ENCODE data around the gene R3HDM4. TPM values are rescaled to one million over a fixed set of nuclear protein-coding genes. Genes with fewer than 3 reads are reported as not detected.
"Not testable (repeated sequence)": the region's sequence is repeated elsewhere in the genome, so short reads cannot be mapped to it uniquely, and the experiment has no call there.

R3HDM4 gene
- total RNA-seq, 2 donors from 2014 or later = 54.5 to 55.6 TPM

DNA sequence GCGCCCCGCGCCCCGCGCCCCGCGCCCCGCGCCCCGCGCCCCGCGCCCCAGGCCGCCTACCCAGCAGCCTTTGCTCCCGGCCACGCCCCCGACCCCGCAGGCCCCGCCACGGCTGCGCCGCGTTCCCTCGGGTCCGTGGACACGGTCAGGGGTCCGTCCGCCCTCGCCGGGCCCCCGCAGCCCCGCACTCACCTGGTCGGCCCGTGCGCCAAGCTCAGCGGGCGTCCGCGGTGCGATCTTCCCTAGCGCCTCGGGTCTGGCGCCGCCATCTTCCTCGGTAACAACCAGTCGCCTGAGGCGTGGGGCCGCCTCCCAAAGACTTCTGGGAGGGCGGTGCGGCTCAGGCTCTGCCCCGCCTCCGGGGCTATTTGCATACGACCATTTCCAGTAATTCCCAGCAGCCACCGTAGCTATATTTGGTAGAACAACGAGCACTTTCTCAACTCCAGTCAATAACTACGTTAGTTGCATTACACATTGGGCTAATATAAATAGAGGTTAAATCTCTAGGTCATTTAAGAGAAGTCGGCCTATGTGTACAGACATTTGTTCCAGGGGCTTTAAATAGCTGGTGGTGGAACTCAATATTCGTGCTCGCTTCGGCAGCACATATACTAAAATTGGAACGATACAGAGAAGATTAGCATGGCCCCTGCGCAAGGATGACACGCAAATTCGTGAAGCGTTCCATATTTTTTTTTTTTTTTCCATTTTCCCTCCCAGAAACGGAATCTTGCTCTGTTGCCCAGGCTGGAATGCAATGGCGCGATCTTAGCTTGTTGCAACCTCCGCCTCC is 19.9 kb downstream of the R3HDM4 start, which contains the start of the genes MED16 and RNU6-9:
MED16 (minus strand) TSS at position 294 of the 796 bp plus-strand sequence. CDS start 2,056 bp downstream, outside the sequence.
RNU6-9 (plus strand) TSS at position 591 of the 796 bp plus-strand sequence.
- peak within 1 kb of the TSS; percentile 70 to 88 for H3K9ac ChIP-seq (ENCODE audit: low read depth in 2 of 2, low read length in 2 of 2)
- peak within 1 kb of the TSS; percentile 91 for H3K27ac ChIP-seq
- no peaks in the 10 kb centered on the region for H3K9me3 ChIP-seq
- no peaks in the 10 kb centered on the region for H3K27me3 ChIP-seq
- H3K4me1 ChIP-seq = peaks cover 5% of the 10 kb centered on the region
- H3K4me3 ChIP-seq = peak within 1 kb of the TSS; percentile 82
- no peak for TF ChIP-seq CTCF (IDR thresholded peaks at IDR 0.05)
- intact Hi-C loops (cut with DNase I) = no loop called here
- peak; percentile 91 for DNase-seq
- H3K36me3 ChIP-seq = peaks cover 4% of the 10 kb centered on the region

DNA sequence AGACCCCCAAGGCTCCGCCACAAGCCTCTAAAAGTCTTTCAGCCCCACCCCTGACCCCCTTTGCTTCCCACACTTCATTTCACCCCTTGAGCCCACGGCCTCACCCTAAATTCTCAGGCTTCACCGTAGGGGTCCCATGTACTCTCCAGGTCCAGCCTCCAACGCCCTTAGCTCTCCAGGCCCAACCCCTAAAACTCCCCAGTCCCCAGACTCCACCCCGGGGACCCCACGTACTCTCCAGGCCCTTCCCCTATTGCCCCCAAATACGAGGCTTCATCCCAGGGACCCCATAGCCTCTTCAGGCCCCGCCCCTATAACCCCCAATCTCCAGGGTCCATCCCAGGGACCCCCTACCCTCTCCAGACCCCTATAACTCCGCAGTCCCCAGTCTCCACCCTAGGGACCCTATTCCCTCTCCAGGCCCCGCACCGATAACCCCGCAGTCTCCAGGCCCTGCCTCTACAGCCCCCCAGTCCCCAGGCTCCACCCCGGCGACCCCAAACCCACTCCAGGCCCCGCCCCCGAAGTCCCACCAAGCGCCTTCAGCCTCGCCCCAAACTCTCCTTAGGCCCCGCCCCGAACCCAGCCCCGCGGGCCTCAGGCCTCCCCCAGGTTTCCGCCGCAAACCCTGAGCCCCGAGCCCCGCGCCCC is 20.7 kb downstream of the R3HDM4 start:
- peaks cover 4% of the 10 kb centered on the region for H3K36me3 ChIP-seq
- H3K9ac ChIP-seq (ENCODE audit: low read depth in 2 of 2, low read length in 2 of 2) = peak overlapping the region; percentile 70 to 88
- no peaks in the 10 kb centered on the region for H3K27me3 ChIP-seq
- H3K4me3 ChIP-seq = peak overlapping the region; percentile 82
- DNase-seq = no peak
- H3K9me3 ChIP-seq = no peaks in the 10 kb centered on the region
- H3K4me1 ChIP-seq = peaks cover 5% of the 10 kb centered on the region
- peak overlapping the region; percentile 91 for H3K27ac ChIP-seq
- intact Hi-C loops (cut with DNase I) = no loop called here
- TF ChIP-seq CTCF (IDR thresholded peaks at IDR 0.05) = no peak

- intact Hi-C loops (cut with DNase I); H3K36me3 ChIP-seq; H3K4me1 ChIP-seq; H3K9me3 ChIP-seq; H3K27me3 ChIP-seq: not testable (repeated sequence)
- peak overlapping the region; percentile 82 for H3K4me3 ChIP-seq
- peak overlapping the region; percentile 91 for H3K27ac ChIP-seq
- DNase-seq = peak; percentile 78
- H3K9ac ChIP-seq (ENCODE audit: low read depth in 2 of 2, low read length in 2 of 2) = peak overlapping the region; percentile 70 to 88
Measured at GRCh38 chr19:891421-892200, 21.4 kb downstream of the R3HDM4 start.

- TF ChIP-seq CTCF (IDR thresholded peaks at IDR 0.05) = no peak
- Histone ChIP-seq H3K27me3 (no peaks in the 10 kb centered on the region), H3K9ac (ENCODE audit: low read depth in 2 of 2, low read length in 2 of 2) (no peak overlapping the region), H3K36me3 (peaks cover 4% of the 10 kb centered on the region), H3K27ac (no peak overlapping the region), H3K4me1 (peaks cover 5% of the 10 kb centered on the region), H3K4me3 (no peak overlapping the region), H3K9me3 (no peaks in the 10 kb centered on the region)
- intact Hi-C loops (cut with DNase I) = no loop called here
- no peak for DNase-seq
Measured at GRCh38 chr19:890831-891230, 22.2 kb downstream of the R3HDM4 start.

GRCh38 chr19:889662-890295 is 23.2 kb downstream of the R3HDM4 start:
- TF ChIP-seq CTCF (IDR thresholded peaks at IDR 0.05) = no peak
- H3K27me3 ChIP-seq = no peaks in the 10 kb centered on the region
- H3K9me3 ChIP-seq = no peaks in the 10 kb centered on the region
- peaks cover 4% of the 10 kb centered on the region for H3K36me3 ChIP-seq
- peaks cover 5% of the 10 kb centered on the region for H3K4me1 ChIP-seq
- intact Hi-C loops (cut with DNase I) = no loop called here
- no peak for DNase-seq
- H3K4me3 ChIP-seq = no peak overlapping the region
- H3K9ac ChIP-seq (ENCODE audit: low read depth in 2 of 2, low read length in 2 of 2) = no peak overlapping the region
- H3K27ac ChIP-seq = no peak overlapping the region

Measured in colonic mucosa (tissue), 4 donors.